ENCODE data around the gene HDAC4.

Gene HDAC4

DNA sequence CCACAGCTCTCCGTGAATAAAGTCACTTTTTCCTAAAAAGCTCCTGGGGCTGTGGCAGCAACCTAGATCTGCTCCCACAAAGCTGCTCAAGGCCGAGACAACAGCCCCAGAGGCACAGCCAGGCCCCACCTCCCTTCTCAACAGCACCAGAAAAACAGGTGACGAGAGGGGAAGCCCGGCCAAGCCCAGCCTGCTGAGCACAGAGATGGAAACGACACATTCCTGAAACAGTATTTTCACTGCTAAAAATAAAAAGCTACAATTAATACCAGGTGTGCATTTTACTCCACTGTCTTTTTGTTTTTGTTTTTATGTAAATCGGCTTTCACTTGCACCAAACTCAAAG, 199.3 kb downstream of the HDAC4 start:
- H3K4me3 ChIP-seq (ENCODE audit: low read length) = no peak overlapping the region
- DNase-seq (ENCODE audit: low read depth) = no peak
- TF ChIP-seq, protein P1, sequence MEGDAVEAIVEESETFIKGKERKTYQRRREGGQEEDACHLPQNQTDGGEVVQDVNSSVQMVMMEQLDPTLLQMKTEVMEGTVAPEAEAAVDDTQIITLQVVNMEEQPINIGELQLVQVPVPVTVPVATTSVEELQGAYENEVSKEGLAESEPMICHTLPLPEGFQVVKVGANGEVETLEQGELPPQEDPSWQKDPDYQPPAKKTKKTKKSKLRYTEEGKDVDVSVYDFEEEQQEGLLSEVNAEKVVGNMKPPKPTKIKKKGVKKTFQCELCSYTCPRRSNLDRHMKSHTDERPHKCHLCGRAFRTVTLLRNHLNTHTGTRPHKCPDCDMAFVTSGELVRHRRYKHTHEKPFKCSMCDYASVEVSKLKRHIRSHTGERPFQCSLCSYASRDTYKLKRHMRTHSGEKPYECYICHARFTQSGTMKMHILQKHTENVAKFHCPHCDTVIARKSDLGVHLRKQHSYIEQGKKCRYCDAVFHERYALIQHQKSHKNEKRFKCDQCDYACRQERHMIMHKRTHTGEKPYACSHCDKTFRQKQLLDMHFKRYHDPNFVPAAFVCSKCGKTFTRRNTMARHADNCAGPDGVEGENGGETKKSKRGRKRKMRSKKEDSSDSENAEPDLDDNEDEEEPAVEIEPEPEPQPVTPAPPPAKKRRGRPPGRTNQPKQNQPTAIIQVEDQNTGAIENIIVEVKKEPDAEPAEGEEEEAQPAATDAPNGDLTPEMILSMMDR (conservative IDR thresholded peaks at IDR 0.05; ENCODE audit: low read depth, low read length) = no peak

- no peak overlapping the region for H3K4me3 ChIP-seq (ENCODE audit: low read length)
- no peak for DNase-seq (ENCODE audit: low read depth)
- TF ChIP-seq, protein P1 (conservative IDR thresholded peaks at IDR 0.05; ENCODE audit: low read depth, low read length) = no peak
Measured at GRCh38 chr2:239200646-239201530, 199.9 kb downstream of the HDAC4 start.

DNA sequence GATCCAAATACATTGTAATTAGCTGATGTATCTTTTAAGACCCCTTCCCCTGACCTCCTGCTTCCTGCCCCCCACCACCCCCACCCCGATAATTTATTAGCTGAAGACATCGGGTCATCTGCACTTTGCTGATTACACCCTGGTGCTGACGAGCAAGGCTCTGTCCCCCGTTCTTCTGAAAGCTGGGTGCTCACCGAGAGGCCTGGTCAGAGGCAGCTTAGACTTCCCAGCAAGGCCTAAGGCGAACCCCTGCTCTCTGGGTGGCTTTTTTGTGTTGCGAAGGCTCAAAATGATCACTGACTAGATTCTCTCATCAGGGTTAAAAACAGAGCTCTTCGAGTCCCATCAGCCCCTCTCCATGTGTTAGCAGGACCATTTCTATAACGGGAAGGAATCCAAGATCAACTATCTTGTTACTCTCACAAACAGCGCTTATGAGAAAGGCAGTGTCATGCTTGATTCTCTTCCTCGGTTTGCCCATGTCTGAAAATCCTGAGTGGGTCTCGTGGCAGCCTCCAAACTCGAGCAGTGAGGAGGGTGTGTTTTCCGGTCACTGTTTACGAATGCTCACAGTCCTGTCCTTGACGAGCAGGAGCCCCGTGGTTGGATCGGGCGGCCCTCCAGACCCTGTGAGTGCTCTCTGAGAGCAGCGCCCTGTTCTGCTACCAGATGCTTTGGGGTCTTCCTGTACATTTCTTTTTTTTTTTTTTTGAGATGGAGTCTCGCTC, 201.6 kb downstream of the HDAC4 start:
- no peak for DNase-seq (ENCODE audit: low read depth)
- no peak overlapping the region for H3K4me3 ChIP-seq (ENCODE audit: low read length)
- TF ChIP-seq, protein P1 (conservative IDR thresholded peaks at IDR 0.05; ENCODE audit: low read depth, low read length) = no peak

- no peak for DNase-seq (ENCODE audit: low read depth)
- no peak overlapping the region for H3K4me3 ChIP-seq (ENCODE audit: low read length)
- TF ChIP-seq, protein P1 (conservative IDR thresholded peaks at IDR 0.05; ENCODE audit: low read depth, low read length) = no peak
Measured at GRCh38 chr2:239198221-239198620, 202.6 kb downstream of the HDAC4 start.

GRCh38 chr2:239197146-239197545, 203.7 kb downstream of the HDAC4 start:
- H3K4me3 ChIP-seq (ENCODE audit: low read length) = no peak overlapping the region
- DNase-seq (ENCODE audit: low read depth) = no peak
- TF ChIP-seq, protein P1 (conservative IDR thresholded peaks at IDR 0.05; ENCODE audit: low read depth, low read length) = no peak

GRCh38 chr2:239196474-239197021, 204.3 kb downstream of the HDAC4 start:
- no peak for DNase-seq (ENCODE audit: low read depth)
- H3K4me3 ChIP-seq (ENCODE audit: low read length) = no peak overlapping the region
- TF ChIP-seq, protein P1 (conservative IDR thresholded peaks at IDR 0.05; ENCODE audit: low read depth, low read length) = no peak

Data from retinal pigment epithelial cell (primary cell).